ENCODE data around the gene SNTB2. TPM values are rescaled to one million over a fixed set of nuclear protein-coding genes. Genes with fewer than 3 reads are reported as not detected.

Gene SNTB2
- total RNA-seq, 1 donor from 2014 or later = 22.9 TPM

GRCh38 chr16:69338557-69339288 is 151.8 kb downstream of the SNTB2 start:
- Histone ChIP-seq H3K9me3 (ENCODE audit: low read depth) (no peaks in the 10 kb centered on the region), H3K79me2 (ENCODE audit: low read depth) (peaks cover 69% of the 10 kb centered on the region), H2AFZ (replicated peaks) (peak overlapping the region; percentile 59), H3K4me1 (peaks cover 14% of the 10 kb centered on the region), H3K36me3 (peaks cover 10% of the 10 kb centered on the region), H4K20me1 (ENCODE audit: low read depth) (no peaks in the 10 kb centered on the region), H3F3A (ENCODE audit: low read depth) (peaks cover 14% of the 10 kb centered on the region), H3K27ac (peak overlapping the region; percentile 70), H3K4me3 (peak overlapping the region; percentile 92), H3K9ac (peak overlapping the region; percentile 88), H3K4me2 (peak overlapping the region; percentile 91), H3K27me3 (no peaks in the 10 kb centered on the region)
- TF ChIP-seq EZH2phosphoT487 (IDR thresholded peaks at IDR 0.05) = no peak
- TF ChIP-seq CTCF (IDR thresholded peaks at IDR 0.05) = no peak
- no peak for TF ChIP-seq EZH2 (IDR thresholded peaks at IDR 0.05)
- Mint-ChIP-seq H3K36me3 (peaks cover 23% of the 10 kb centered on the region), H3K4me3 (peak overlapping the region; percentile 99), H3K27ac (no peak overlapping the region), H3K27me3 (ENCODE audit: insufficient read depth, low read depth) (peaks cover 2% of the 10 kb centered on the region), H3K9me3 (no peaks in the 10 kb centered on the region), H3K4me1 (peaks cover 29% of the 10 kb centered on the region)
- DNase-seq (ENCODE audit: low spot score) = no peak

GRCh38 chr16:69339289-69340094 is 152.5 kb downstream of the SNTB2 start, which contains the start of the genes COG8 and NIP7:
COG8 (minus strand) TSS chr16:69339564; CDS start chr16:69339552, 12 bp downstream.
NIP7 (plus strand) TSS chr16:69339772; CDS start chr16:69339830, 58 bp downstream.
- peaks cover 10% of the 10 kb centered on the region for H3K36me3 ChIP-seq
- peak; percentile 34 for TF ChIP-seq EZH2phosphoT487 (IDR thresholded peaks at IDR 0.05)
- TF ChIP-seq EZH2 (IDR thresholded peaks at IDR 0.05) = no peak
- peak; percentile 83 for TF ChIP-seq CTCF (IDR thresholded peaks at IDR 0.05)

GRCh38 chr16:69340095-69340644 is 153.2 kb downstream of the SNTB2 start:
- Mint-ChIP-seq H3K36me3 (peaks cover 17% of the 10 kb centered on the region), H3K4me3 (peak overlapping the region; percentile 99), H3K27ac (no peak overlapping the region), H3K4me1 (peaks cover 29% of the 10 kb centered on the region), H3K9me3 (no peaks in the 10 kb centered on the region), H3K27me3 (ENCODE audit: insufficient read depth, low read depth) (peaks cover 2% of the 10 kb centered on the region)
- Histone ChIP-seq H3K27me3 (no peaks in the 10 kb centered on the region), H3K4me3 (peak overlapping the region; percentile 92), H3K9me3 (ENCODE audit: low read depth) (no peaks in the 10 kb centered on the region), H3K4me2 (peak overlapping the region; percentile 91), H2AFZ (replicated peaks) (no peak overlapping the region), H3K27ac (no peak overlapping the region), H3K9ac (peak overlapping the region; percentile 86), H3K79me2 (ENCODE audit: low read depth) (peaks cover 63% of the 10 kb centered on the region), H3F3A (ENCODE audit: low read depth) (peaks cover 14% of the 10 kb centered on the region), H4K20me1 (ENCODE audit: low read depth) (no peaks in the 10 kb centered on the region), H3K4me1 (peaks cover 14% of the 10 kb centered on the region), H3K36me3 (peaks cover 10% of the 10 kb centered on the region)
- DNase-seq (ENCODE audit: low spot score) = peak; percentile 10
- TF ChIP-seq EZH2phosphoT487 (IDR thresholded peaks at IDR 0.05) (no peak), EZH2 (IDR thresholded peaks at IDR 0.05) (no peak), CTCF (IDR thresholded peaks at IDR 0.05) (no peak)

More at GRCh38 chr16:69339289-69340094, 152.5 kb downstream of the SNTB2 start, which contains the start of the genes COG8 and NIP7:
- no peaks in the 10 kb centered on the region for H3K9me3 ChIP-seq (ENCODE audit: low read depth)
- Mint-ChIP-seq H3K4me1 (peaks cover 29% of the 10 kb centered on the region), H3K27ac (peak within 1 kb of the TSS; percentile 88), H3K4me3 (peak within 1 kb of the TSS; percentile 99), H3K27me3 (ENCODE audit: insufficient read depth, low read depth) (peaks cover 2% of the 10 kb centered on the region), H3K9me3 (no peaks in the 10 kb centered on the region), H3K36me3 (peaks cover 19% of the 10 kb centered on the region)
- H2AFZ ChIP-seq (replicated peaks) = peak within 1 kb of the TSS; percentile 59
- H3K4me2 ChIP-seq = peak within 1 kb of the TSS; percentile 91
- peaks cover 14% of the 10 kb centered on the region for H3F3A ChIP-seq (ENCODE audit: low read depth)
- H3K9ac ChIP-seq = peak within 1 kb of the TSS; percentile 88
- H4K20me1 ChIP-seq (ENCODE audit: low read depth) = no peaks in the 10 kb centered on the region
- peak within 1 kb of the TSS; percentile 70 for H3K27ac ChIP-seq
- peak within 1 kb of the TSS; percentile 92 for H3K4me3 ChIP-seq
- peaks cover 63% of the 10 kb centered on the region for H3K79me2 ChIP-seq (ENCODE audit: low read depth)
- no peaks in the 10 kb centered on the region for H3K27me3 ChIP-seq
- peak; percentile 98 for DNase-seq (ENCODE audit: low spot score)
- H3K4me1 ChIP-seq = peaks cover 14% of the 10 kb centered on the region
